Fibroblast of lung (primary cell): ENCODE data around the gene KIF26A. TPM values are rescaled to one million over a fixed set of nuclear protein-coding genes. Genes with fewer than 3 reads are reported as not detected.
"Not testable (repeated sequence)": the region's sequence is repeated elsewhere in the genome, so short reads cannot be mapped to it uniquely, and the experiment has no call there.

Source experiments
- DNase-seq, 2 donors: peaks; one replicate each; pipeline versions ENCODE4 v3.0.0 to v3.0.0-alpha.2; 2010; ENCODE audit warnings: low read depth in 2 of 2
- H2AFZ ChIP-seq: 2 replicates; pipeline ENCODE4 v1.5.1; 2012; ENCODE audit warnings: low read length, control low read depth, inconsistent platforms
- H3K27ac ChIP-seq: 2 replicates; pipeline ENCODE4 v1.5.1; 2011; ENCODE audit warnings: low read length, control low read depth; ENCODE audit not compliant: insufficient read depth
- H3K27me3 ChIP-seq: 2 replicates; pipeline ENCODE4 v1.5.1; 2011; ENCODE audit warnings: mild to moderate bottlenecking, low read length; ENCODE audit not compliant: control insufficient read depth, insufficient read depth
- H3K36me3 ChIP-seq: 2 replicates; pipeline ENCODE4 v1.5.1; 2011; ENCODE audit warnings: low read length; ENCODE audit not compliant: control insufficient read depth, insufficient read depth
- H3K4me1 ChIP-seq: 2 replicates; pipeline ENCODE4 v1.5.1; 2011; ENCODE audit warnings: low read length; ENCODE audit not compliant: control insufficient read depth, insufficient read depth; ENCODE audit errors: extremely low read depth
- H3K4me2 ChIP-seq: 2 replicates; pipeline ENCODE4 v1.5.1; 2011; ENCODE audit warnings: low read length, control low read depth; ENCODE audit not compliant: insufficient read depth; ENCODE audit errors: extremely low read depth
- H3K4me3 ChIP-seq, 4 experiments: fragments of 200-600 bp in 1 of 4; sonication (generic) in 1 of 4; replicated peaks in 1 of 4; 2 replicates each; pipeline ENCODE4 v1.5.1; 2011 to 2016; ENCODE audit warnings: low read length in 4 of 4, low read depth in 3 of 4, mild to moderate bottlenecking in 3 of 4, control low read depth in 2 of 4, inconsistent platforms in 1 of 4, mixed read lengths in 1 of 4; ENCODE audit not compliant: insufficient read depth in 1 of 4; ENCODE audit errors: control extremely low read depth in 1 of 4
- H3K79me2 ChIP-seq: 2 replicates; pipeline ENCODE4 v1.5.1; 2012; ENCODE audit warnings: mild to moderate bottlenecking, low read length, inconsistent platforms; ENCODE audit not compliant: control insufficient read depth, insufficient read depth
- H3K9ac ChIP-seq: 2 replicates; pipeline ENCODE4 v1.5.1; 2011; ENCODE audit warnings: mild to moderate bottlenecking, low read length, control low read depth; ENCODE audit not compliant: insufficient read depth
- H3K9me3 ChIP-seq: 2 replicates; pipeline ENCODE4 v1.5.1; 2012; ENCODE audit warnings: low read depth, low read length; ENCODE audit not compliant: control insufficient read depth, insufficient read depth
- H4K20me1 ChIP-seq: 2 replicates; pipeline ENCODE4 v1.5.1; 2011; ENCODE audit warnings: low read length; ENCODE audit not compliant: control insufficient read depth, insufficient read depth; ENCODE audit errors: extremely low read depth
- CTCF ChIP-seq, 2 donors: IDR thresholded peaks in 1 of 2; conservative IDR thresholded peaks in 1 of 2; 1 replicate in 1 of 2; 2 replicates in 1 of 2; pipeline ENCODE4 v1.5.1; 2011 to 2012; ENCODE audit warnings: low read length in 2 of 2, control low read depth in 1 of 2, inconsistent platforms in 1 of 2, low read depth in 1 of 2, mild to moderate bottlenecking in 1 of 2
- EZH2 ChIP-seq: IDR thresholded peaks from 2 replicates; pipeline ENCODE4 v1.5.1; 2012; ENCODE audit warnings: low read length, control low read depth, mild to moderate bottlenecking; ENCODE audit errors: missing control alignments
- polyA plus RNA-seq, 2 donors: library from polyadenylated mRNA; depleted of rRNA in 1 of 2; stranded (reverse) in 1 of 2; unstranded in 1 of 2; fragments of >200 nt; gene quantifications; 2 replicates each; pipeline ENCODE4 v1.2.1, GENCODE V29; 2011 to 2012; ENCODE audit warnings: missing spikeins in 1 of 2
- total RNA-seq: library from RNA; depleted of rRNA; stranded (reverse); fragments of >200 nt; gene quantifications from 2 replicates; pipeline ENCODE4 v1.2.1, GENCODE V29; 2014

Gene KIF26A
- total and polyA plus RNA-seq, 2 donors (not counting 1 experiment from before 2014, with no cell fraction given), result 0.01 to 2.0 TPM

GRCh38 chr14:104206281-104206904 is 68.0 kb downstream of the KIF26A start:
- Histone ChIP-seq H3K27me3 (no peaks in the 10 kb centered on the region), H3K4me3 (no peak overlapping the region), H3K9me3 (no peaks in the 10 kb centered on the region), H3K36me3 (no peaks in the 10 kb centered on the region), H3K4me2 (no peak overlapping the region), H3K9ac (no peak overlapping the region), H3K79me2 (no peaks in the 10 kb centered on the region), H4K20me1 (no peaks in the 10 kb centered on the region), H2AFZ (no peak overlapping the region), H3K27ac (no peak overlapping the region), H3K4me1 (no peaks in the 10 kb centered on the region)
- DNase-seq, result no peak
- TF ChIP-seq CTCF (conservative IDR thresholded peaks at IDR 0.05 in 1 of 2, IDR thresholded peaks at IDR 0.05 in 1 of 2; ENCODE audit: low read depth in 1 of 2, low read length in 2 of 2) (no peak), EZH2 (no peak)

DNA sequence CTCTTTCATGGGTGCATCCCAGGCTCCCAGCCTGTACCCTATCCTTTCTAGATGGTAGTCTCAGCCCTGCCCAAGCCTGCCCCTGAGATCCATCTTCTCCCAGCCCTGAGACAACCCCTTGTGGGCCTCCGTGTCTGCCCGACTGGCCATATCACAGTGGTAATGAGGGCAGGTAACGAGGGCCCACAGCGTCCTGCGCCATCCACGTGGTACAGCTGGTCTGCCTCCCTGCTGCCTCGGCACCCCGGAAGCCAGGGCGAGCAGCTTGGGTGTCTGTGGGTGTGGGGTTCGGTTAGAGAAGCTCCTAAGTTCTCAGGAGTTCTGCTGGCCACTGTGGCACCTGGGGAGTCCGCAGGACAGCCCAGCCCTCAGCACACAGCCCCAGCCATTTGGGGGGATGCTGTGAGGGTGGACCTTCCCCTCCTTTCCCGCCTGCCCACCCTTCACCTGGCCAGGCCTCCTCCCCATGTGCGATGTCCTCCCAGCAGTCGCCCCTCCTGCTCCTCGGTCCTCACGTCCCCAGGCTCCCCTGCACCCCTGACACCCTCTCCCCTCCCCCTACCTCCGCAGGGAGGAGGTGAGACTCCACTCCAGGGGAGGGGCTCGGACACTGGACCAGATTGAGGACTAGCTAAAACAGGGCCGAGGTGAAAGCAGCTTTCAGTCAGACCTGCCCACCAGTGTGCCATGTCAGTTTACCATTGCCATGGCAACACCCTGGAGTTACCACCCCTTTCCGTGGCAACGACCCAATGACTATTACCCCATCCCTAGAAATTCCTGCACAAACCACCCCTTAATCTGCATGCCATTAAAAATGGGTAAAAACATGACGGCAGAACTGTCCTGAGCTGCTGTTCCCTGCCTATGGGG is 69.0 kb downstream of the KIF26A start:
- Histone ChIP-seq H3K27ac (no peak overlapping the region), H3K27me3 (no peaks in the 10 kb centered on the region), H3K79me2 (no peaks in the 10 kb centered on the region), H3K9me3 (no peaks in the 10 kb centered on the region), H3K9ac (no peak overlapping the region), H3K4me3 (no peak overlapping the region), H3K4me1 (no peaks in the 10 kb centered on the region), H3K36me3 (no peaks in the 10 kb centered on the region), H4K20me1 (no peaks in the 10 kb centered on the region), H3K4me2 (no peak overlapping the region), H2AFZ (no peak overlapping the region)
- no peak for TF ChIP-seq CTCF (conservative IDR thresholded peaks at IDR 0.05 in 1 of 2, IDR thresholded peaks at IDR 0.05 in 1 of 2; ENCODE audit: low read depth in 1 of 2, low read length in 2 of 2)
- TF ChIP-seq EZH2, result no peak
- DNase-seq, result no peak

GRCh38 chr14:104208015-104208295 is 69.6 kb downstream of the KIF26A start:
- H3K27ac ChIP-seq, H3K27me3 ChIP-seq, H3K9me3 ChIP-seq, DNase-seq, H4K20me1 ChIP-seq, H2AFZ ChIP-seq, H3K36me3 ChIP-seq, H3K4me2 ChIP-seq, H3K4me1 ChIP-seq, H3K79me2 ChIP-seq, H3K4me3 ChIP-seq, H3K9ac ChIP-seq: not testable (repeated sequence)

DNA sequence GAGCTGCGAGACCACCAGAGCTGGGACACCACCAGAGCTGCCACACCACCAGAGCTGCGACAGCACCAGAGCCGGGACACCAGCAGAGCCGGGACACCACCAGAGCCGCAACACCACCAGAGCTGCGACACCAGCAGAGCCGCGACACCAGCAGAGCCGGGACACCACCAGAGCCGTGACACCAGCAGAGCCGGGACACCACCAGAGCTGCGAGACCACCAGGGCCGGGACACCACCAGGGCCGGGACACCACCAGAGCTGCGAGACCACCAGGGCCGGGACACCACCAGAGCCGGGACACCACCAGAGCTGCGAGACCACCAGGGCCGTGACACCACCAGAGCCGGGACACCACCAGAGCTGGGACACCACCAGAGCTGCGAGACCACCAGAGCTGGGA is 69.9 kb downstream of the KIF26A start:
- H3K9ac ChIP-seq, H4K20me1 ChIP-seq, H3K36me3 ChIP-seq, H3K9me3 ChIP-seq, H3K27ac ChIP-seq, H3K4me3 ChIP-seq, H2AFZ ChIP-seq, H3K4me2 ChIP-seq, DNase-seq, H3K4me1 ChIP-seq, H3K79me2 ChIP-seq, H3K27me3 ChIP-seq: not testable (repeated sequence)

DNA sequence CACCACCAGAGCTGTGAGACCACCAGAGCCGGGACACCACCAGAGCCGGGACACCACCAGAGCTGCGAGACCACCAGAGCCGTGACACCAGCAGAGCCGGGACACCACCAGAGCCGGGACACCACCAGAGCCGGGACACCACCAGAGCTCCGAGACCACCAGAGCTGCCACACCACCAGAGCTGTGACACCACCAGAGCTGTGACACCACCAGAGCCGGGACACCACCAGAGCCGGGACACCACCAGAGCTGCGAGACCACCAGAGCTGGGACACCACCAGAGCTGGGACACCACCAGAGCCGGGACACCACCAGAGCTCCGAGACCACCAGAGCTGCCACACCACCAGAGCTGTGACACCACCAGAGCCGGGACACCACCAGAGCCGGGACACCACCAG is 70.7 kb downstream of the KIF26A start:
- not testable (repeated sequence) for H3K36me3 ChIP-seq, H3K9ac ChIP-seq, H3K79me2 ChIP-seq, H3K27me3 ChIP-seq, H3K4me3 ChIP-seq, H3K4me1 ChIP-seq, H3K4me2 ChIP-seq, H3K9me3 ChIP-seq, H3K27ac ChIP-seq, H4K20me1 ChIP-seq, H2AFZ ChIP-seq, DNase-seq
